Measurements from ENCODE around the gene SLC22A9. TPM values are rescaled to one million over a fixed set of nuclear protein-coding genes. Genes with fewer than 3 reads are reported as not detected.
"Not testable (repeated sequence)": the region's sequence is repeated elsewhere in the genome, so short reads cannot be mapped to it uniquely, and the experiment has no call there.

Gene SLC22A9
- not detected for total RNA-seq (2021; fragmentation: NEBNext Ultra II Directional; extraction: Animal tissue kit (Norgen Biotek cat#: 25700))
- long read RNA-seq = 0 reads

DNA sequence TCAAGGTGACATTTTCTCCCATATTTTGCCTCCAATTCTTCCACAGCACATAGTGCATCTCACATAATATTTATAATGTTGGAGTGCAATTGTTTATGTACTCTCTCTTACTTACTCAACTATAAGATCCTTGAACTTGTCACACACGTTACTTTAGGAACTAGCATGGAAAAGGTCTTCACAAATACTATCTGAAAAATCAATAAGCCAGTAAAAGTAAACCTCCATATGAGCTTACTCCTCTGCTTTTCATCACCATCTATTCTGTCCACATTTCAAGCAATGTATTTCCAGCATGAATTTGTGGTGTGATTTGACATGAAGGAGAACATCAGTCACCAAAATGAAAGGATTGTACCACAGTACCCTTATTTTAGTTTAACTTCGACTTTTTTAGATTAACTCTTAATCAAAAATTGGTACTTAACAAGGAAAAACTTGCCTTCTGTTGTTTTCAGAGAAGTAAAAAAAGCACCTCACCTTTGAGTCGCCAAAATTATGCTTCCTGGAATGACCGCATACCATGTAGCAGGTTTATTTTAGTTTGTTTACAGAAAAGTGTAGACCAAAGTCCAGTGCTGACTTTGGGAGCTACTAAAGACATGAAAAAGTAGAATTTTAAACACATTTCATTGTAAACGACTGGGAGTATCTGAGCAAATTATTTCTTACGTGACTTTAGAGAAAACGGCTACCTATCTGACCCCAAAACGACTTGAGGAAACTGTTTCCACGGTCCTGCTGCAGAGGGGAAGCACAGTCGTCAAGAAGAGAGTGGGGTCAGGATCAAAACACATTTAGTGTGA is at the start of gene SLC22A9:
SLC22A9 (plus strand) TSS at position 621 of the 806 bp plus-strand sequence. CDS start 272 bp downstream, outside the sequence.
- H3K4me3 Mint-ChIP-seq = no peak within 1 kb of the TSS
- no peak within 1 kb of the TSS for H3K27ac Mint-ChIP-seq
- H3K27me3 Mint-ChIP-seq (ENCODE audit: insufficient read depth) = peaks cover 2% of the 10 kb centered on the region
- peaks cover 4% of the 10 kb centered on the region; the same call in 1 of the 2 replicates for H3K9me3 Mint-ChIP-seq
- H3K36me3 Mint-ChIP-seq (ENCODE audit: low read depth) = no peaks in the 10 kb centered on the region
- no peak for DNase-seq
- H3K4me1 Mint-ChIP-seq (ENCODE audit: low read depth) = no peaks in the 10 kb centered on the region
- TF ChIP-seq, protein P1, sequence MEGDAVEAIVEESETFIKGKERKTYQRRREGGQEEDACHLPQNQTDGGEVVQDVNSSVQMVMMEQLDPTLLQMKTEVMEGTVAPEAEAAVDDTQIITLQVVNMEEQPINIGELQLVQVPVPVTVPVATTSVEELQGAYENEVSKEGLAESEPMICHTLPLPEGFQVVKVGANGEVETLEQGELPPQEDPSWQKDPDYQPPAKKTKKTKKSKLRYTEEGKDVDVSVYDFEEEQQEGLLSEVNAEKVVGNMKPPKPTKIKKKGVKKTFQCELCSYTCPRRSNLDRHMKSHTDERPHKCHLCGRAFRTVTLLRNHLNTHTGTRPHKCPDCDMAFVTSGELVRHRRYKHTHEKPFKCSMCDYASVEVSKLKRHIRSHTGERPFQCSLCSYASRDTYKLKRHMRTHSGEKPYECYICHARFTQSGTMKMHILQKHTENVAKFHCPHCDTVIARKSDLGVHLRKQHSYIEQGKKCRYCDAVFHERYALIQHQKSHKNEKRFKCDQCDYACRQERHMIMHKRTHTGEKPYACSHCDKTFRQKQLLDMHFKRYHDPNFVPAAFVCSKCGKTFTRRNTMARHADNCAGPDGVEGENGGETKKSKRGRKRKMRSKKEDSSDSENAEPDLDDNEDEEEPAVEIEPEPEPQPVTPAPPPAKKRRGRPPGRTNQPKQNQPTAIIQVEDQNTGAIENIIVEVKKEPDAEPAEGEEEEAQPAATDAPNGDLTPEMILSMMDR (IDR thresholded peaks at IDR 0.05) = no peak

DNA sequence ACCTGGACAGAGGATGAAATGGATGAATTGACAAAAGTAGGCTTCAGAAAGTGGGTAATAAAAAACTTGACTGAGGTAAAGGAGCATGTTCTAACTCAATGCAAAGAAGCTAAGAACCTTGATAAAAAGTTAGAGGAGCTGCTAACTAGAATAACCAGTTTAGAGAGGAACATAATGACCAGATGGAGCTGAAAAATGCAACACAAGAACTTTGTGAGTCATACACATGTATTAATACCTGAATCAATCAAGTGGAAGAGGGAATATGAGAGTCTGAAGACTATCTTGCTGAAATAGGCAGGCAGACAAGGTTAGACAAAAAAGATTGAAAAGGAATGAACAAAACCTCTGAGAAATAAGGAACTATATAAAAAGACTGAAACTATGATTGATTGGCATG is 47.9 kb upstream of the SLC22A9 start:
- peaks cover 25% of the 10 kb centered on the region for H3K9me3 Mint-ChIP-seq

DNA sequence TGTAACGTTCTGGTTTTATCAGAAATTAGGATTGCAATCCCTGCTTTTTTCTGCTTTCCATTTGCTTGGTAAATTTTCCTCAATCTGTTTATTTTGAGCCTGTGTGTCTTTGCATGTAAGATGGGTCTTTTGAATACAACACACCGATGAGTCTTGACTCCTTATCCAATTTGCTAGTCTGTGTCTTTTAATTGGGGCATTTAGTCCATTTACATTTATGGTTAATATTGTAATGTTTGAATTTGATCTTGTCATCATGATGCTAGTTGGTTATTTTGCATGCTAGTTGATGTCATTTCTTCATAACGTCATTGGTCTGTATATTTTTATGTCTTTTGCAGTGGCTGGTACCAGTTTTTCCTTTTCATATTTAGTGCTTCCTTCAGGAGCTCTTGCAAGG is 34.5 kb upstream of the SLC22A9 start:
- not testable (repeated sequence) for H3K4me3 Mint-ChIP-seq; H3K27me3 Mint-ChIP-seq (ENCODE audit: insufficient read depth); H3K4me1 Mint-ChIP-seq (ENCODE audit: low read depth); DNase-seq; H3K36me3 Mint-ChIP-seq (ENCODE audit: low read depth); H3K27ac Mint-ChIP-seq
- peaks cover 19% of the 10 kb centered on the region for H3K9me3 Mint-ChIP-seq

More for the DNA sequence above, 47.9 kb upstream of the SLC22A9 start:
- DNase-seq = no peak
- Mint-ChIP-seq H3K4me1 (ENCODE audit: low read depth) (no peaks in the 10 kb centered on the region), H3K27ac (no peak overlapping the region), H3K4me3 (no peak overlapping the region), H3K27me3 (ENCODE audit: insufficient read depth) (no peaks in the 10 kb centered on the region; the same call in 1 of the 2 replicates), H3K36me3 (ENCODE audit: low read depth) (no peaks in the 10 kb centered on the region)
- TF ChIP-seq, protein P1 (IDR thresholded peaks at IDR 0.05) = no peak

DNA sequence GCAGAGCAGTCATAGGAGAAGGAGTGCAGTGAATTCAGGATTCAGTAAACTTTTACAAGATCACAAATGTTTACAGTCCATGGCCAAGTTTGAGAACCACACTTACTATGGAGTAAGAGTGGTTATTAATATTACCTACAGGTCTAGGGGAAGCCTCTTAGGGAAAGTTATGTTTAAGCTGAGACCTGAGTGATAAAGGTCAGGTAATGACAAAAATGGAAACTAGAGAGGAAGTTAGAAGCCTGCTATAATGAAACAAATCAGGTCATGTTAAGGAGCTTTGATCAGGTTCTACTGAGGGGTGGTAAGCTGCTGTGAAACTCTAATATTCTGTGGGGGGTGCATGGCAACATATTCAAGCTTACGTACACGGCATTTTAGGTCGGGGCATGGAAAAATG is 32.5 kb upstream of the SLC22A9 start:
- DNase-seq = no peak
- TF ChIP-seq, protein P1 (IDR thresholded peaks at IDR 0.05) = no peak
- no peaks in the 10 kb centered on the region for H3K36me3 Mint-ChIP-seq (ENCODE audit: low read depth)
- peaks cover 13% of the 10 kb centered on the region for H3K9me3 Mint-ChIP-seq
- H3K27me3 Mint-ChIP-seq (ENCODE audit: insufficient read depth) = no peaks in the 10 kb centered on the region
- no peak overlapping the region for H3K27ac Mint-ChIP-seq
- H3K4me3 Mint-ChIP-seq = no peak overlapping the region
- no peaks in the 10 kb centered on the region for H3K4me1 Mint-ChIP-seq (ENCODE audit: low read depth)

DNA sequence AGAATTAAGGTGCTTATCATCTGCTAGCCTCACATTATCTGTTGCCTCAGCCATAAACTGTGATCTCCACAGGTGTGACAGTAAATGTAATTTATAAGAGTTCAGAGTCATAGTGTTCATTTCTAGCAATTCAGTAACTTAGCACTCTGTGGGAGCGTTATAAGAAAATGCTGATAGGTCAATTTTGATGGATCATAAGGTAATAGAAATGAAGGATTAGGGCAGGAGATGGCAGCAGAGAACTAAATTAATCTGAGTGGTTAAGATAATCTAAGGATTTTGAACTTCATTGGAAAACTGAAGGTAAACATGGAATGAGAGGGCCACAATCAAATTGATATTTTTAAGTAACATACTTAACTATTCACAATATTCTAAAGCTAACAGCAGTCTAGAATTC is 26.5 kb upstream of the SLC22A9 start:
- H3K9me3 Mint-ChIP-seq = no peaks in the 10 kb centered on the region
- TF ChIP-seq, protein P1 (IDR thresholded peaks at IDR 0.05) = no peak
- no peak overlapping the region for H3K27ac Mint-ChIP-seq
- no peak overlapping the region for H3K4me3 Mint-ChIP-seq
- no peaks in the 10 kb centered on the region for H3K4me1 Mint-ChIP-seq (ENCODE audit: low read depth)
- no peak for DNase-seq
- no peaks in the 10 kb centered on the region for H3K27me3 Mint-ChIP-seq (ENCODE audit: insufficient read depth)
- no peaks in the 10 kb centered on the region for H3K36me3 Mint-ChIP-seq (ENCODE audit: low read depth)

DNA sequence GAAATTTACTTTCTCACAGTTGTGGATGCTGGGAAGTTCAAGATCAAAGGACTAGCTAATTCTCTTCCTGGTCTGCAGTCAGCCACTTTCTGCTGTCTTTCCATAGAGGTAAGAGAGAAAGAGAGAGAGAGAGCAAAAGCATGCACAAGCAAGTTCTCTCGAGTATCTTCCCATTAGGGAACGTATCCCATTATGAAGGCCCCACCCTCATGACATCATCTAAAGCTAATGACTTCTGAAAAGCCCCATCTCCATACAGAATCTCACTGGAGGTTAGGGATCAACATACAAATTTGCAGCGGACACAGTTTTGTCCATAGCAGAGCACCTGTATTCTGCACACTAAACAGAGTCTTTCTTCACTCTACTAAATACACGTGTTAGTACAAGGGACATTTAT is 17.4 kb upstream of the SLC22A9 start:
- Mint-ChIP-seq H3K27me3 (ENCODE audit: insufficient read depth) (no peaks in the 10 kb centered on the region), H3K9me3 (peaks cover 4% of the 10 kb centered on the region), H3K36me3 (ENCODE audit: low read depth) (no peaks in the 10 kb centered on the region), H3K27ac (no peak overlapping the region), H3K4me1 (ENCODE audit: low read depth) (no peaks in the 10 kb centered on the region), H3K4me3 (no peak overlapping the region)
- TF ChIP-seq, protein P1 (IDR thresholded peaks at IDR 0.05) = no peak
- no peak for DNase-seq

Measured in HFFc6 (cell line).